ENCODE measurements around the gene PRKN.
"Not testable (repeated sequence)": the region's sequence is repeated elsewhere in the genome, so short reads cannot be mapped to it uniquely, and the experiment has no call there.

Gene PRKN

GRCh38 chr6:161309774-161310173 lies 1417.8 kb downstream of the PRKN start:
- not testable (repeated sequence) for DNase-seq

GRCh38 chr6:161308075-161308655 lies 1419.4 kb downstream of the PRKN start:
- DNase-seq = no peak

- no peak for DNase-seq
Observed at GRCh38 chr6:161305860-161306259, 1421.7 kb downstream of the PRKN start.

GRCh38 chr6:161303628-161304340 lies 1423.8 kb downstream of the PRKN start:
- no peak for DNase-seq

- DNase-seq = no peak
Observed at GRCh38 chr6:161302949-161303348, 1424.6 kb downstream of the PRKN start.

GRCh38 chr6:161301338-161301737 lies 1426.2 kb downstream of the PRKN start:
- no peak for DNase-seq

DNA sequence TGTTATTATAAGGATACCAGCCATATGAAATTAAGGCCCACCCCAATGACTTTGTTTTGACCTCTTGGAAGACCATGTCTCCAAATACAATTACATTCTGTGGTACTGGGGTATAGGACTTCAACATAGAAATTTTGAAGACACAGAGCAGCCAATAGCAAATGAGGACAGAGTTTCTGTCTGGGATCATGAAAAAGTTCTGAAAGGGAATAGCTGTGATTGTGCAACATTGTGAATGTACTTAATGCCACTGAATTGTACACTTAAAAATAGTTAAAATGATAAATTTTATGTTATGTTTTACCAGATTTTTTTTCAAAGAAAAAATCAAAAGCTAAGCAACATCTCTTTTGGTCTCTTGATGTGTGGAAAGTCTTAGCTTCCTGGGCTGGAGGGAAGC lies 1426.7 kb downstream of the PRKN start:
- DNase-seq = no peak

DNA sequence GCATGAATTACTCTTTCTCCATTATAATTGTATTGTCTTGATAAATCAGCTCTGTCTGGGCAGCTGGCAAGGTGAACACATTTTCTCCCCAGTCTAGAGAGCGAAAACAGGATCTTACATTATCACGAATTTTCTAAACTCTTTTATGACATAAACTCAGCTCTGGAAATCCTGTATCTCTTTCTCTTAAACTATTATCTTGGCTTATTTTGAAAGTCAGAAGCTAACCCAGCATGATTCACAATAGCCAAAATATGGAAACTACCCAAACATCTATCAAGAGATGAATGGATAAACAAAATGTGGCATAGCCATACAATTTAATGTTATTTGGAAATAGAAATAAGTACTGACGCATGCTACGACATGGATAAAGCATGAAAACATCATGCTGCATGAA lies 1427.8 kb downstream of the PRKN start:
- DNase-seq = no peak

All from GOT3 (cell line).